Ramos (cell line): Measurements from ENCODE around the gene PALS2.

Experiments
- in situ Hi-C: fragments of 300-500 bp; cut with MboI; formaldehyde crosslinking; loops from one replicate; pipeline ENCODE4 v1.14.3; 2022; ENCODE audit warnings: low sequenced_read_pairs; ENCODE audit not compliant: unreplicated experiment

The PALS2 gene

GRCh38 chr7:24582166-24582565 lies 8.9 kb downstream of the PALS2 start:
- in situ Hi-C loops, result no loop called here

- in situ Hi-C loops, result no loop called here
Observed at GRCh38 chr7:24587853-24588252, 14.6 kb downstream of the PALS2 start.

GRCh38 chr7:24591152-24591551 lies 17.9 kb downstream of the PALS2 start:
- in situ Hi-C loops, result no loop called here

GRCh38 chr7:24595671-24596418 lies 22.6 kb downstream of the PALS2 start:
- in situ Hi-C loops, result no loop called here

- in situ Hi-C loops, result no loop called here
Observed at GRCh38 chr7:24597014-24597413, 23.8 kb downstream of the PALS2 start.

- in situ Hi-C loops, result no loop called here
Observed at GRCh38 chr7:24601600-24601999, 28.3 kb downstream of the PALS2 start.

GRCh38 chr7:24602860-24603456 lies 29.7 kb downstream of the PALS2 start:
- in situ Hi-C loops, result no loop called here

- in situ Hi-C loops, result no loop called here
Observed at GRCh38 chr7:24604630-24605029, 31.4 kb downstream of the PALS2 start.

- in situ Hi-C loops, result no loop called here
Observed at GRCh38 chr7:24608504-24608903, 35.3 kb downstream of the PALS2 start.

GRCh38 chr7:24609059-24609458 lies 35.8 kb downstream of the PALS2 start:
- in situ Hi-C loops, result no loop called here

- in situ Hi-C loops, result no loop called here
Observed at GRCh38 chr7:24609570-24609969, 36.3 kb downstream of the PALS2 start.

GRCh38 chr7:24611130-24611529 lies 37.9 kb downstream of the PALS2 start:
- in situ Hi-C loops, result no loop called here

GRCh38 chr7:24617957-24618616 lies 44.8 kb downstream of the PALS2 start:
- in situ Hi-C loops, result no loop called here

- in situ Hi-C loops, result no loop called here
Observed at GRCh38 chr7:24619978-24620377, 46.7 kb downstream of the PALS2 start.

- in situ Hi-C loops, result no loop called here
Observed at GRCh38 chr7:24622646-24623182, 49.5 kb downstream of the PALS2 start.
